Duodenal mucosa (tissue), 2 donors: ENCODE measurements around the gene MARCHF3.
"Not testable (repeated sequence)": the region's sequence is repeated elsewhere in the genome, so short reads cannot be mapped to it uniquely, and the experiment has no call there.

Experiments used
- H3K27ac ChIP-seq: one replicate; pipeline ENCODE4 v1.7.0; 2013; ENCODE audit warnings: low read depth, low read length
- H3K27me3 ChIP-seq, 2 donors: one replicate each; pipeline ENCODE4 v1.7.0; 2013; ENCODE audit warnings: low read length in 2 of 2, control low read depth in 1 of 2; ENCODE audit not compliant: insufficient read depth in 2 of 2, control insufficient read depth in 1 of 2
- H3K36me3 ChIP-seq, 2 donors: one replicate each; pipeline ENCODE4 v1.7.0; 2013; ENCODE audit warnings: low read length in 2 of 2, control low read depth in 1 of 2; ENCODE audit not compliant: insufficient read depth in 2 of 2, control insufficient read depth in 1 of 2
- H3K4me1 ChIP-seq, 2 donors: one replicate each; pipeline ENCODE4 v1.7.0; 2013; ENCODE audit warnings: low read length in 2 of 2, control low read depth in 1 of 2; ENCODE audit not compliant: insufficient read depth in 2 of 2, control insufficient read depth in 1 of 2
- H3K4me3 ChIP-seq, 2 donors: one replicate each; pipeline ENCODE4 v1.7.0; 2013; ENCODE audit warnings: low read length in 2 of 2, low read depth in 1 of 2
- H3K9ac ChIP-seq, 2 donors: one replicate each; pipeline ENCODE4 v1.7.0; 2013; ENCODE audit warnings: low read length in 2 of 2, low read depth in 1 of 2
- H3K9me3 ChIP-seq, 2 donors: one replicate each; pipeline ENCODE4 v1.7.0; 2013; ENCODE audit warnings: low read length in 2 of 2, control low read depth in 1 of 2; ENCODE audit not compliant: control insufficient read depth in 1 of 2

The MARCHF3 gene

GRCh38 chr5:126846744-126847455 is 183.5 kb downstream of the MARCHF3 start:
- Histone ChIP-seq H3K36me3 (no peaks in the 10 kb centered on the region), H3K27ac (no peak overlapping the region), H3K9ac (no peak overlapping the region), H3K9me3 (no peaks in the 10 kb centered on the region), H3K4me1 (peaks cover 12 to 16% of the 10 kb centered on the region in 2 donors), H3K27me3 (no peaks in the 10 kb centered on the region), H3K4me3 (no peak overlapping the region)

- Histone ChIP-seq H3K4me3 (no peak overlapping the region), H3K27ac (no peak overlapping the region), H3K36me3 (no peaks in the 10 kb centered on the region), H3K9me3 (no peaks in the 10 kb centered on the region), H3K27me3 (no peaks in the 10 kb centered on the region), H3K4me1 (peaks cover 12 to 16% of the 10 kb centered on the region in 2 donors), H3K9ac (no peak overlapping the region)
Observed at GRCh38 chr5:126846344-126846743, 184.0 kb downstream of the MARCHF3 start.

DNA sequence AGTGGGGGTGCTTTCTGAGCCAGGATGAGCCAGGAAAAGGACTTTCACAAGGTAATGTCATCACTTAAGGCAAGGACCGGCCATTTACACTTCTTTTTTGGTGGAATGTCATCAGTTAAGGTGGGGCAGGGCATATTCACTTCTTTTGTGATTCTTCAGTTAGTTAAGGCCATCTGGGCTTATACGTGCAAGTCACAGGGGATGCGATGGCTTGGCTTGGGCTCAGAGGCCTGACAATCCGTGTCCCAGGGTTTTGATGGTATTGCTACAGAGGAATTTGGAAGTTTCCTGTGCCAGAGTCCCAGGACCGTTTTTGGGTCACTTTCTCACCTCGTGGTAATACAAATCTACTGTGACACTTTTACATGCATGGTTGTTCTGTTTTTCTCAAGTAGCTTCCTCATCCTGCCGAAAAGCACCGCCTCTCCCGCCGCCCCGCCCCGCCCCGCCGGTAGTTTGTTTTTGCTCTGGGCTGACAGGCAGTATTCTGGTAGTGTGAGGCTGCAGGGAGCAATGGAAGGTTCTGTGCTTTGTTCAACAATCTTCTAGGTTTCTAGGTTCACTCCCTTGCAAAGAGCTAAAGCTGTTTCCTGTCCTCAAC is 184.8 kb downstream of the MARCHF3 start:
- H3K27ac ChIP-seq, H3K36me3 ChIP-seq, H3K9me3 ChIP-seq, H3K27me3 ChIP-seq, H3K9ac ChIP-seq: not testable (repeated sequence)
- peaks cover 12 to 16% of the 10 kb centered on the region in 2 donors for H3K4me1 ChIP-seq
- peak overlapping the region; percentile 43 to 53 for H3K4me3 ChIP-seq

DNA sequence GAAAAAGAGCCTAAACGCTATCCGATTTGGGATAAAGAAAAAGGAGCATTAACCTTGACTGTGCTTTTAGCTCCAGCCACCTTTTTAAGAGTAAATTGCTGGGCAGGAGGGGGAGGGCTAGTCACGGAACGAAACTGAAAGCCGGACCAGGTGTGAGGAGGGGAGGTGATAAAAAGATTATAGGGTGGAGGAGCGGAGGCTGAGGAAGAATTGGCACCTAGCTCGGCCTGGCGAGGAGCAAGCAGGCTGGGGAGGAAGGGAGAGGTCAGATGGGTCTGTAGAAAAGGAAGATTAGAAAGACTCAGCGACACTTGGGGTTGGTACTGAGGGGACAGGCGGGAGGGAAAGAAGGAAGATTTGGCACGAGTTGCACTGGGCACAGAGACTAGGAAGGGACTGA is 187.0 kb downstream of the MARCHF3 start:
- not testable (repeated sequence) for H3K27ac ChIP-seq, H3K4me1 ChIP-seq, H3K9me3 ChIP-seq, H3K4me3 ChIP-seq, H3K9ac ChIP-seq, H3K27me3 ChIP-seq, H3K36me3 ChIP-seq

DNA sequence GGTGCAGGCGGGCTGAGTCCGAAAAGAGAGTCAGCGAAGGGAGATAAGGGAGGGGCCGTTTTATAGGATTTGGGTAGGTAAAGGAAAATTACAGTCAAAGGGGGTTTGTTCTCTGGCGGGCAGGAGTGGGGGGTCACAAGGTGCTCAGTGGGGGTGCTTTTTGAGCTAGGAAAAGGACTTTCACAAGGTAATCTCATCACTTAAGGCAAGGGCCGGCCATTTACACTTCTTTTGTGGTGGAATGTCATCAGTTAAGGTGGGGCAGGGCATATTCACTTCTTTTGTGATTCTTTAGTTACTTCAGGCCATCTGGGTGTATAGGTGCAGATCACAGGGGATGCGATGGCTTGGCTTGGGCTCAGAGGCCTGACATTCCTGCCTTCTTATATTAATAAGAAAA is 191.0 kb downstream of the MARCHF3 start:
- not testable (repeated sequence) for H3K27me3 ChIP-seq, H3K27ac ChIP-seq, H3K9me3 ChIP-seq, H3K36me3 ChIP-seq, H3K9ac ChIP-seq, H3K4me1 ChIP-seq, H3K4me3 ChIP-seq

GRCh38 chr5:126837906-126838539 is 192.3 kb downstream of the MARCHF3 start:
- no peak overlapping the region for H3K9ac ChIP-seq
- no peaks in the 10 kb centered on the region for H3K9me3 ChIP-seq
- no peak overlapping the region for H3K4me3 ChIP-seq
- H3K36me3 ChIP-seq = peaks cover 0 to 13% of the 10 kb centered on the region in 2 donors
- no peaks in the 10 kb centered on the region for H3K27me3 ChIP-seq
- H3K27ac ChIP-seq = no peak overlapping the region
- no peaks in the 10 kb centered on the region for H3K4me1 ChIP-seq

DNA sequence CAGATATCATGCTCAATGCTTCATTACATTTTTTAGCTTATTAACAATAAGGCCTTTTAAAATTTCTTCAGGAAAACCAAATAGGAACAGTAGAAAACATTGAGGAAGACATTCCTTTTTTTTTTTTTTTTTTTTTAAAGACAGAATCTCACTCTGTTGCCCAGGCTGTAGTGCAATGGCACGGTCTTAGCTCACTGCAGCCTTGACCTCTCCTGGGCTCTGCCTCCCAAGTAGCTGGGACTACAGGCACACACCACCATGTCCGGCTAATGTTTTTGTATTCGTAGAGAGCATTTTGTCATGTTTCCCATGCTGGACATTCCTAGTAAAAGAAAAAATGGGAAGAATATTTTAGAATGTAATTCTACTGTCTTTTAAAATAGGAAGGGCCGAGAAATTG is 193.1 kb downstream of the MARCHF3 start:
- H3K4me3 ChIP-seq = no peak overlapping the region
- no peaks in the 10 kb centered on the region for H3K4me1 ChIP-seq
- no peaks in the 10 kb centered on the region for H3K27me3 ChIP-seq
- H3K9ac ChIP-seq = no peak overlapping the region
- H3K36me3 ChIP-seq = peaks cover 0 to 16% of the 10 kb centered on the region in 2 donors
- no peaks in the 10 kb centered on the region for H3K9me3 ChIP-seq
- no peak overlapping the region for H3K27ac ChIP-seq

DNA sequence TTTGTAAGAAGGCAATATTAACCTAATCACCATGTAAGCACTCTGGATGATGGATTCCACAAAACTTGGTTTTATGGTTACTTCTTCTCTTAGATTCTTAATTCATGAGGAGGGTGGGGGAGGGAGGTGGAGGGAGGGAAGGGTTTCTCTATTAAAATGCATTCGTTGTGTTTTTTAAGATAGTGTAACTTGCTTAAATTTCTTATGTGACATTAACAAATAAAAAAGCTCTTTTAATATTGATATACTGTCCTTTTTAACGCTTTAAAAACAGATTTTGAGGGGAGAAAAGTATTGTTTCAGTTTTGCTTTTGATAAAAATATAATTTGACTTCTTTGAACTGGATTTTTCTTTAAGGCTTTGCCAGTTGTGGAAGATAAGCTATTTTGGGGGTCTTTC is 193.6 kb downstream of the MARCHF3 start:
- Histone ChIP-seq H3K9ac (no peak overlapping the region), H3K36me3 (peaks cover 0 to 16% of the 10 kb centered on the region in 2 donors), H3K9me3 (no peaks in the 10 kb centered on the region), H3K27me3 (no peaks in the 10 kb centered on the region), H3K27ac (no peak overlapping the region), H3K4me3 (no peak overlapping the region), H3K4me1 (no peaks in the 10 kb centered on the region)

- no peaks in the 10 kb centered on the region for H3K27me3 ChIP-seq
- H3K9me3 ChIP-seq = no peaks in the 10 kb centered on the region
- H3K4me3 ChIP-seq = no peak overlapping the region
- H3K27ac ChIP-seq = no peak overlapping the region
- H3K9ac ChIP-seq = no peak overlapping the region
- peaks cover 15 to 51% of the 10 kb centered on the region in 2 donors for H3K36me3 ChIP-seq
- H3K4me1 ChIP-seq = no peaks in the 10 kb centered on the region
Observed at GRCh38 chr5:126831156-126831555, 199.2 kb downstream of the MARCHF3 start.

- Histone ChIP-seq H3K4me3 (no peak overlapping the region), H3K36me3 (peaks cover 15 to 60% of the 10 kb centered on the region in 2 donors), H3K27ac (no peak overlapping the region), H3K9ac (no peak overlapping the region), H3K9me3 (no peaks in the 10 kb centered on the region), H3K4me1 (no peaks in the 10 kb centered on the region), H3K27me3 (no peaks in the 10 kb centered on the region)
Observed at GRCh38 chr5:126830061-126830460, 200.3 kb downstream of the MARCHF3 start.
